WTC11 (cell line): ENCODE measurements around the gene MYMX.

Experiments used
- ATF3 ChIP-seq: sonication (generic); formaldehyde crosslinking; conservative IDR thresholded peaks from 2 replicates; pipeline ENCODE4 v1.8.1; 2022; ENCODE audit warnings: mild to moderate bottlenecking, missing genetic modification reagents
- EMX1 ChIP-seq: fragments of 250-450 bp; sonication (Bioruptor Pico); IDR thresholded peaks from 2 replicates; pipeline ENCODE4 v1.8.0; 2021; ENCODE audit warnings: mild to moderate bottlenecking
- MYBL2 ChIP-seq: sonication (generic); formaldehyde crosslinking; IDR thresholded peaks from 2 replicates; pipeline ENCODE4 v1.8.1; 2023; ENCODE audit warnings: mild to moderate bottlenecking, moderate library complexity, missing genetic modification reagents
- TF ChIP-seq, protein P1 (sequence below): fragments of 200-600 bp; IDR thresholded peaks from 2 replicates; pipeline ENCODE4 v1.8.0; 2022; ENCODE audit warnings: antibody characterized with exemption
- TF ChIP-seq, protein P2 (sequence below): sonication (generic); formaldehyde crosslinking; IDR thresholded peaks from 2 replicates; pipeline ENCODE4 v1.8.0; 2022; ENCODE audit warnings: mild to moderate bottlenecking, missing genetic modification reagents

DNA sequence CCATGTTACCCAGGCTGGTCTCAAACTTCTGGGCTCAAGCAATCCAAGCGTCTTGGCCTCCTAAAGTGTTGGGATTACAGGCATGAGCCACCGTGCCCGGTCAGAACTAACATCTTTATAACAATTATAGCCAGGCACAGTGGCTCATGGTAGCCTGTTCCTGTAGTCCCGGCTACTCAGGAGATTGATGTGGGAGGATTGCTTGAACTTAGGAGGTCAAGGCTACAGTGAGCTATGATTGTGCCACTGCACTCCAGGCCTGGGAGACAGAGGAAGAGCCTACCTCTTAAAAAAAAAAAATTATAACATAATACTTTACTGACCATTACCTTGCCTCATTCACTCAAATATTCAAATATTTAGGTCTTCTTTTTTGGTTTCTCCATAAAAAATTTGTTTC is 16.8 kb upstream of the MYMX start:
- TF ChIP-seq, protein P1, sequence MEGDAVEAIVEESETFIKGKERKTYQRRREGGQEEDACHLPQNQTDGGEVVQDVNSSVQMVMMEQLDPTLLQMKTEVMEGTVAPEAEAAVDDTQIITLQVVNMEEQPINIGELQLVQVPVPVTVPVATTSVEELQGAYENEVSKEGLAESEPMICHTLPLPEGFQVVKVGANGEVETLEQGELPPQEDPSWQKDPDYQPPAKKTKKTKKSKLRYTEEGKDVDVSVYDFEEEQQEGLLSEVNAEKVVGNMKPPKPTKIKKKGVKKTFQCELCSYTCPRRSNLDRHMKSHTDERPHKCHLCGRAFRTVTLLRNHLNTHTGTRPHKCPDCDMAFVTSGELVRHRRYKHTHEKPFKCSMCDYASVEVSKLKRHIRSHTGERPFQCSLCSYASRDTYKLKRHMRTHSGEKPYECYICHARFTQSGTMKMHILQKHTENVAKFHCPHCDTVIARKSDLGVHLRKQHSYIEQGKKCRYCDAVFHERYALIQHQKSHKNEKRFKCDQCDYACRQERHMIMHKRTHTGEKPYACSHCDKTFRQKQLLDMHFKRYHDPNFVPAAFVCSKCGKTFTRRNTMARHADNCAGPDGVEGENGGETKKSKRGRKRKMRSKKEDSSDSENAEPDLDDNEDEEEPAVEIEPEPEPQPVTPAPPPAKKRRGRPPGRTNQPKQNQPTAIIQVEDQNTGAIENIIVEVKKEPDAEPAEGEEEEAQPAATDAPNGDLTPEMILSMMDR, result no peak
- TF ChIP-seq ATF3 (CRISPR knock-in tag) (no peak), EMX1 (no peak), MYBL2 (CRISPR knock-in tag) (no peak)
- TF ChIP-seq, protein P2, sequence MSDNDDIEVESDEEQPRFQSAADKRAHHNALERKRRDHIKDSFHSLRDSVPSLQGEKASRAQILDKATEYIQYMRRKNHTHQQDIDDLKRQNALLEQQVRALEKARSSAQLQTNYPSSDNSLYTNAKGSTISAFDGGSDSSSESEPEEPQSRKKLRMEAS (CRISPR knock-in tag), result no peak
